ENCODE results near the gene SLC49A3.
A peak's percentile ranks its signal among the peaks of the same experiment; 100 is the strongest.
"Not testable (repeated sequence)": the region's sequence is repeated elsewhere in the genome, so short reads cannot be mapped to it uniquely, and the experiment has no call there.

The SLC49A3 gene

GRCh38 chr4:722851-723360 lies 34.0 kb upstream of the SLC49A3 start:
- H3K27ac ChIP-seq: no peak overlapping the region

GRCh38 chr4:722169-722725 lies 33.3 kb upstream of the SLC49A3 start:
- no peak for DNase-seq (ENCODE audit: low read depth, low spot score)
- H3K27ac ChIP-seq: no peak overlapping the region

More at GRCh38 chr4:722851-723360, 34.0 kb upstream of the SLC49A3 start:
- DNase-seq (ENCODE audit: low read depth, low spot score): no peak

- peak overlapping the region; percentile 57 for H3K27ac ChIP-seq
Measured at GRCh38 chr4:721261-722168, 32.6 kb upstream of the SLC49A3 start.

GRCh38 chr4:720111-720860 lies 31.3 kb upstream of the SLC49A3 start:
- no peak for DNase-seq (ENCODE audit: low read depth, low spot score)
- peak overlapping the region; percentile 57 for H3K27ac ChIP-seq

More at GRCh38 chr4:721261-722168, 32.6 kb upstream of the SLC49A3 start:
- peak; percentile 54 for DNase-seq (ENCODE audit: low read depth, low spot score)

GRCh38 chr4:718460-718859 lies 29.5 kb upstream of the SLC49A3 start:
- H3K27ac ChIP-seq: no peak overlapping the region
- no peak for DNase-seq (ENCODE audit: low read depth, low spot score)

GRCh38 chr4:717601-718320 lies 28.8 kb upstream of the SLC49A3 start:
- no peak overlapping the region for H3K27ac ChIP-seq
- no peak for DNase-seq (ENCODE audit: low read depth, low spot score)

GRCh38 chr4:714087-714486 lies 25.1 kb upstream of the SLC49A3 start:
- DNase-seq (ENCODE audit: low read depth, low spot score): no peak
- H3K27ac ChIP-seq: no peak overlapping the region

- H3K27ac ChIP-seq: no peak overlapping the region
- DNase-seq (ENCODE audit: low read depth, low spot score): no peak
Measured at GRCh38 chr4:712916-713632, 24.1 kb upstream of the SLC49A3 start.

GRCh38 chr4:712093-712492 lies 23.1 kb upstream of the SLC49A3 start:
- DNase-seq (ENCODE audit: low read depth, low spot score): no peak
- no peak overlapping the region for H3K27ac ChIP-seq

- H3K27ac ChIP-seq: no peak overlapping the region
- DNase-seq (ENCODE audit: low read depth, low spot score): no peak
Measured at GRCh38 chr4:710916-711315, 22.0 kb upstream of the SLC49A3 start.

- DNase-seq (ENCODE audit: low read depth, low spot score): no peak
- H3K27ac ChIP-seq: no peak overlapping the region
Measured at GRCh38 chr4:710116-710515, 21.2 kb upstream of the SLC49A3 start.

GRCh38 chr4:709348-709747 lies 20.4 kb upstream of the SLC49A3 start:
- no peak overlapping the region for H3K27ac ChIP-seq
- DNase-seq (ENCODE audit: low read depth, low spot score): no peak

- H3K27ac ChIP-seq: no peak overlapping the region
- no peak for DNase-seq (ENCODE audit: low read depth, low spot score)
Measured at GRCh38 chr4:708631-708933, 19.6 kb upstream of the SLC49A3 start.

- no peak for DNase-seq (ENCODE audit: low read depth, low spot score)
- H3K27ac ChIP-seq: no peak overlapping the region
Measured at GRCh38 chr4:707929-708630, 19.1 kb upstream of the SLC49A3 start.

- DNase-seq (ENCODE audit: low read depth, low spot score): no peak
- H3K27ac ChIP-seq: no peak overlapping the region
Measured at GRCh38 chr4:706834-707598, 18.1 kb upstream of the SLC49A3 start.

- peak overlapping the region; percentile 33 for H3K27ac ChIP-seq
- not testable (repeated sequence) for DNase-seq (ENCODE audit: low read depth, low spot score)
Measured at GRCh38 chr4:706083-706633, 17.2 kb upstream of the SLC49A3 start.

- H3K27ac ChIP-seq: peak within 1 kb of the TSS; percentile 33
- DNase-seq (ENCODE audit: low read depth, low spot score): peak; percentile 68
Measured at GRCh38 chr4:705278-706082, 16.5 kb upstream of the SLC49A3 start, which contains the start of gene PCGF3. TSS of gene PCGF3 (plus strand) at chr4:705832. CDS start at chr4:733681, 27,849 bp downstream.

Data from epithelial cell of prostate (primary cell).